ENCODE results near the gene TRIM41.

TRIM41 gene

GRCh38 chr5:181182651-181183050 is 40.4 kb upstream of the TRIM41 start:
- H3K4me3 ChIP-seq (ENCODE audit: low read depth, low read length) = no peak overlapping the region
- POLR2A ChIA-PET = no interaction called here
- CTCF ChIA-PET = interaction anchor here (0.9 to 1.0 kb wide), 2 partner anchors 10 to 25 kb away, joined by 4 to 5 read pairs; no protein-coding TSS in a partner anchor
- no peak for DNase-seq (ENCODE audit: low read depth, low spot score)
- TF ChIP-seq, protein P1, sequence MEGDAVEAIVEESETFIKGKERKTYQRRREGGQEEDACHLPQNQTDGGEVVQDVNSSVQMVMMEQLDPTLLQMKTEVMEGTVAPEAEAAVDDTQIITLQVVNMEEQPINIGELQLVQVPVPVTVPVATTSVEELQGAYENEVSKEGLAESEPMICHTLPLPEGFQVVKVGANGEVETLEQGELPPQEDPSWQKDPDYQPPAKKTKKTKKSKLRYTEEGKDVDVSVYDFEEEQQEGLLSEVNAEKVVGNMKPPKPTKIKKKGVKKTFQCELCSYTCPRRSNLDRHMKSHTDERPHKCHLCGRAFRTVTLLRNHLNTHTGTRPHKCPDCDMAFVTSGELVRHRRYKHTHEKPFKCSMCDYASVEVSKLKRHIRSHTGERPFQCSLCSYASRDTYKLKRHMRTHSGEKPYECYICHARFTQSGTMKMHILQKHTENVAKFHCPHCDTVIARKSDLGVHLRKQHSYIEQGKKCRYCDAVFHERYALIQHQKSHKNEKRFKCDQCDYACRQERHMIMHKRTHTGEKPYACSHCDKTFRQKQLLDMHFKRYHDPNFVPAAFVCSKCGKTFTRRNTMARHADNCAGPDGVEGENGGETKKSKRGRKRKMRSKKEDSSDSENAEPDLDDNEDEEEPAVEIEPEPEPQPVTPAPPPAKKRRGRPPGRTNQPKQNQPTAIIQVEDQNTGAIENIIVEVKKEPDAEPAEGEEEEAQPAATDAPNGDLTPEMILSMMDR (IDR thresholded peaks at IDR 0.05; ENCODE audit: insufficient read depth, low read length, missing control alignments) = no peak

DNA sequence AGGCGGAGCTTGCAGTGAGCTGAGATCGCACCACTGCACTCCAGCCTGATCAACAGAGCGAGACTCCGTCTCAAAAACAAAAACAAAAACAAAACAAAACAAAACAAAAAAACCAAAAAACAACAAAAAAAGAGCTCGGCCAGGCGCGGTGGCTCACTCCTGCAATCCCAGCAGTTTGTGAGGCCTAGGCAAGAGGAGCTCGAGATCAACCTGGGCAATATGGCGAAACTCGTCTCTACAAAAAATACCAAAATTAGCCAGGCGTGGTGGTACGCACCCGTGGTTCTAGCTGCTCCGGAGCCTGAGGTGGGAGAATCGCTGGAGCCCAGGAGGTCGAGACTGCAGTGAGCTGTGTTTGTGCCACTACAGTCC is 38.2 kb upstream of the TRIM41 start:
- ChIA-PET POLR2A (interaction anchor here (0.7 to 1.5 kb wide), 4 partner anchors 22 to 76 kb away, joined by 3 to 5 read pairs (median 4); partner anchors contain the start of genes TRIM41 and TRIM52), CTCF (interaction anchor here (0.6 to 3.1 kb wide), 23 partner anchors 8 to 400 kb away, joined by 3 to 19 read pairs (median 4); partner anchors contain the start of genes TRIM41, TRIM52 and TRIM7)
- TF ChIP-seq, protein P1 (IDR thresholded peaks at IDR 0.05; ENCODE audit: insufficient read depth, low read length, missing control alignments) = no peak
- no peak for DNase-seq (ENCODE audit: low read depth, low spot score)
- no peak overlapping the region for H3K4me3 ChIP-seq (ENCODE audit: low read depth, low read length)

GRCh38 chr5:181185560-181185959 is 37.5 kb upstream of the TRIM41 start:
- ChIA-PET CTCF (interaction anchor here (1.1 to 3.1 kb wide), 9 partner anchors 9 to 66 kb away, joined by 3 to 19 read pairs (median 5); no protein-coding TSS in a partner anchor), POLR2A (no interaction called here)
- H3K4me3 ChIP-seq (ENCODE audit: low read depth, low read length) = no peak overlapping the region
- TF ChIP-seq, protein P1 (IDR thresholded peaks at IDR 0.05; ENCODE audit: insufficient read depth, low read length, missing control alignments) = no peak
- no peak for DNase-seq (ENCODE audit: low read depth, low spot score)

DNA sequence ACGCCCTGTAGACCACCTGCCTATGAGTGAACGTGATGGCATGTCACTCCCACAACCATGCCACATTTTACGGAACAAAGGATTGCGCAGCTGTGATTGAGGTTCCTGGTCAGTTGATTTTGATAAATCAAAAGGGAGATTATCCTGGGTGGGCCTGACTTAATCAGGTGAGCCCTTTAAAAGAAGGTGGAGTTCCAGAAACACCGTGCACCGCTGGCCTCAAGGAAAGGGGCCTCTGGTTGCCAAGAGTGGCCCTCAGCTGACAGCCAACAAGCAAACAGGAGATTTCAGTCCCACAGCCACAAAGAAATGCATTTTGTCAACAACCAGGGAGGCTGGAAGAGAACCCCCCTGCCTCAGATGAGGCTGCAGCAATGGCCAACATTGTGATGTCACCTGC is 37.1 kb upstream of the TRIM41 start:
- no peak overlapping the region for H3K4me3 ChIP-seq (ENCODE audit: low read depth, low read length)
- no peak for DNase-seq (ENCODE audit: low read depth, low spot score)
- CTCF ChIA-PET = interaction anchor here (1.3 to 3.1 kb wide), 5 partner anchors 13 to 63 kb away, joined by 3 to 19 read pairs (median 11); partner anchors contain the start of gene TRIM41
- POLR2A ChIA-PET = no interaction called here
- TF ChIP-seq, protein P1 (IDR thresholded peaks at IDR 0.05; ENCODE audit: insufficient read depth, low read length, missing control alignments) = no peak

- no peak for DNase-seq (ENCODE audit: low read depth, low spot score)
- ChIA-PET POLR2A (interaction anchor here (3.5 kb wide), 1 partner anchor 20 kb away, joined by 17 read pairs; no protein-coding TSS in a partner anchor), CTCF (interaction anchor here (1.5 to 3.8 kb wide), 3 partner anchors 19 to 35 kb away, joined by 5 to 29 read pairs (median 7); partner anchors contain the start of genes TRIM41 and TRIM7)
- peak overlapping the region; percentile 49 for H3K4me3 ChIP-seq (ENCODE audit: low read depth, low read length)
- TF ChIP-seq, protein P1 (IDR thresholded peaks at IDR 0.05; ENCODE audit: insufficient read depth, low read length, missing control alignments) = no peak
Measured at GRCh38 chr5:181186986-181187499, 36.0 kb upstream of the TRIM41 start.

- H3K4me3 ChIP-seq (ENCODE audit: low read depth, low read length) = peak overlapping the region; percentile 57
- TF ChIP-seq, protein P1 (IDR thresholded peaks at IDR 0.05; ENCODE audit: insufficient read depth, low read length, missing control alignments) = peak; percentile 30
- CTCF ChIA-PET = interaction anchor here (1.5 to 3.8 kb wide), 3 partner anchors 19 to 35 kb away, joined by 5 to 29 read pairs (median 7); partner anchors contain the start of genes TRIM41 and TRIM7
- POLR2A ChIA-PET = interaction anchor here (1.7 to 3.5 kb wide), 3 partner anchors 20 to 74 kb away, joined by 6 to 17 read pairs (median 6); partner anchors contain the start of gene TRIM52
- DNase-seq (ENCODE audit: low read depth, low spot score) = no peak
Measured at GRCh38 chr5:181187500-181188213, 35.4 kb upstream of the TRIM41 start.

All from AG04449 (cell line).